CD1c-positive myeloid dendritic cell (primary cell): Measurements from ENCODE around the gene CDH16.
"Not testable (repeated sequence)": the region's sequence is repeated elsewhere in the genome, so short reads cannot be mapped to it uniquely, and the experiment has no call there.

Experiments used
- DNase-seq: peaks from one replicate; pipeline ENCODE4 v3.0.0-alpha.2; 2016; ENCODE audit errors: extremely low spot score

The CDH16 gene

DNA sequence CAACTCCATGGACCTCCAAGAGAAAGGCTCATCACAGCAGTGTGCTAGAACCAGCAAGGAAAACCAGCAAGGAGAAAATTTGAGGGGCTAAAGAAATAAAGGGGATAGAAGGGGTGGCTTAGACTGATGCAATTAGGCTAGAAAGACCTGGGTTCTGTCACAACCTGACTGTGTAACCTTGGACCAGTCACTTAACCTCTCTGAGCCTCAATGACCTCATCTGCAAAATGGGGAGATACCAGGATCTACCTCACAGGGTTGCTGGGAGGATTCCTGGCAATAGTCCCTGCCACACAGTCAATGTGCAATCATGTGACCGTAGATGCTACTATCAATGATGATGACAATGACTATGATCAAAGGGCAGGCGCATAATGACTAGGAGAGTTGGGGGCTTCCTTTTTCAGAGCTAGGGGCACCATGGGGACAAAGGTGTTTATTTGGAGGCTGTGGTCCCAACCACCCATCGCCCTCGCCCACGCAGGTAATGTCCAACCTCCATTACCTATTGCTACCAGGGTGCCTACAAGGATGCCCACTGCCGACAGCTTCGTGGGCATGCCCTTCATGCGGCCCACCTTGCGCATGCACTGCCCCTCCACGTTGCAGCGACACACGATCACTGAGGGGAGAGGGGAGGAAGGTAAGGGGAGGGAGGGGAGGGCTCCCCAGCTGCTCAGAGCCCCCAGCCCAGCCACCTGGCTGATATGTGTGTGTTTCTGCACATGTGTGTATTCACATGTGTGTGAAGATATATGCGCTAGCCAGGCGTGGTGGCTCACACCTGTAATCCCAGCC lies 9.7 kb downstream of the CDH16 start:
- DNase-seq, result no peak

DNA sequence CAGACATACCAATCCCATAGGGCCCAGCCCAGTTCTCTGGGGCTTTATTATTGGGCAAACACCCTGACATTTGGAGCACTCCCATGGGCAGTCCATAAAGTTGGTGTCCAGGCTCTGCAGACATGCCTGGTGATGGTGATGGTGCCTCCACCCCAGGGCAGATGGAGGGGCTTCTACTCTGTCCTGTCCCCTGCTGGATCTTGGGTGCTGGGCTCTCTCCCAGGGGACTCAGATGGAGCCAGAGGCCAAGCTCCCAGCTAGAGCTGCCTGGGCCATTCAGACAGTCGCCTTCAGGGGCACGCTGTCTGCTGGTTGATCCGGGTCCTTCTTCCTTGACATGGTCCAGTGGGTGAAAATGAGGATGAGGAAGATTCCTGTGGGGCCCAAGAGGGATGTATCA lies 10.6 kb downstream of the CDH16 start:
- no peak for DNase-seq

DNA sequence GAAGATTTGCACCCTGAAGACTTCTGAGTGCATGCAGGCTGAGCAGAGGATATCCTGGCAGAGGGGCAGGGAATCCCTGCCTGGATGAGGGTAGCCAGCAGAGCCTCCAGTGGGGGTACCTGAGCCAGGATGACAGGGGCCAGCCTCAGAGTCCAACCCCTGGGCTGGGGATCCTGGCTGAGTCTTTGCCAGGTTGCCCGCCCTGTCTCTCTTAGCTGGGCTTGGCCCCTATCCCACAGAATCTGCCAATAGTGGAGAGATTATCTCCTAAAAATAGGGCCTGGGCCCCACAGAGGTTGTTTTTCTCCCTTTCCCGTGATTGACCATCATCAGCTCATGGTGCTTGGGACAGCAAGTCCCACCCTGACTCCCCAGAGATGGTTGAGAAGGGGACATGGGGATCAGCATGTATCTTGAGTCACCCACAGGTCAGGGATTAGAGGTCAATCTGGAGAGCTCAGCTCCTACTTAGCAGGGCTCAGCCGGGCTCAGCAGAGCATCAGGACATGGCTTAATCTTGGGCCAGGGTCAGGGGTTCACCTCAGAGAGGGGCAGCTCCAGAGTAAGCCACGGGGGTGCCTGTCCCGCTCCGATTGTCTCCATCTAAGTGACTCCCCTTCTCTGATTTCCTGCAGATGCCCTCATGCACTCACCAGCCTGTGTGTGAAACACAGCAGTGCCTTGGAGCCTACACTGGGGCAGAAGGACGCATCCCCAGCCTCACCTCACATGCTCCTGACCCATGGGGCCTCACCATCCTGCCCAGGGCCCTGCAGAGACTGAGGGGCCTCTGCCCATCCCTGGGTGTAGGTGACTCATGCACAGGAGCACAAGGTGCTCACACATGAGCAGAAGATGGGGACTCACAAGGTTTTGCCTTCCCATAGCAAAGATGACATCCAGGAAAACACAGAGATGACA lies 11.5 kb downstream of the CDH16 start:
- DNase-seq, result no peak

DNA sequence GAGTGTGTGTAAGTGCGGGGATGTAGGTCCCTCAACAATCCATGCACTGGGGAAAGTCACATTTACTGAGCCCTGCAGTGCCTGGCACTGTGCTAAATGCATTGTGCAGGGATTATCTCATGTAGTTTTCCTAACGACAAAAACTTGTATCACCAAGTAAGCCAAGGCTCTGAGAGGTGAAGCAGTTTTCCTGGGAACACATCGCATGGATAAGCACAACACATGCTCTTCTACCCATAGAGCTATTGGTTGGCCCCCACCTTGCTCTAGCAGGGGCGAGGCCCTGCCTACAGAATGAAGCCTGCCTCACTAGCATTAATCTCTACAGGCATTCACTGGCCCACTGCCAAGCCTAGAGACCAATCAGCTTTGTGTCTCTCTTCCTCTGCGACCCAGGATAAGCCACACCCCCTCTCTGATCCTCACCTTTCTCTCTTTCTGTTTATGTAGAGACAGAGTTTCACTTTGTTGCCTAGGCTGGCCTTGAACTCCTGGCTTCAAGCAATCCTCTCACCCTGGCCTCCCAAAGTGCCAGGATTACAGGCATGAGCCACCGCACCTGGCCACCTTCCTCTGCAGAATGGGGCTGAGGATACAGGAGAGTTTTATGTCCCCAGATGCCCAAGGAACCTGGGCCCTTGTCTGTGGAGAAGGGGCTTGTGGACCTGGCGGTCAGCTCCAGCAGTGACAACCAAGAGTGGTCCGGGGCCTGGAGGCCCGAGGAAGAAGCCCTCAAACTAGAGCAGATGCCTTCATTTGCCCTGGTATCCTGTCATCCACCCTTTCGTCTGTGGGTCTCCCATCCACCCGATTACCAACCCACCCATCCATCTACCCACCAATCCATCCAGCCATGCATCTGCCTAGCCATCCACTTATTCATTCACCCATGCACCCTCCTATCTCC lies 12.8 kb downstream of the CDH16 start:
- DNase-seq, result no peak

DNA sequence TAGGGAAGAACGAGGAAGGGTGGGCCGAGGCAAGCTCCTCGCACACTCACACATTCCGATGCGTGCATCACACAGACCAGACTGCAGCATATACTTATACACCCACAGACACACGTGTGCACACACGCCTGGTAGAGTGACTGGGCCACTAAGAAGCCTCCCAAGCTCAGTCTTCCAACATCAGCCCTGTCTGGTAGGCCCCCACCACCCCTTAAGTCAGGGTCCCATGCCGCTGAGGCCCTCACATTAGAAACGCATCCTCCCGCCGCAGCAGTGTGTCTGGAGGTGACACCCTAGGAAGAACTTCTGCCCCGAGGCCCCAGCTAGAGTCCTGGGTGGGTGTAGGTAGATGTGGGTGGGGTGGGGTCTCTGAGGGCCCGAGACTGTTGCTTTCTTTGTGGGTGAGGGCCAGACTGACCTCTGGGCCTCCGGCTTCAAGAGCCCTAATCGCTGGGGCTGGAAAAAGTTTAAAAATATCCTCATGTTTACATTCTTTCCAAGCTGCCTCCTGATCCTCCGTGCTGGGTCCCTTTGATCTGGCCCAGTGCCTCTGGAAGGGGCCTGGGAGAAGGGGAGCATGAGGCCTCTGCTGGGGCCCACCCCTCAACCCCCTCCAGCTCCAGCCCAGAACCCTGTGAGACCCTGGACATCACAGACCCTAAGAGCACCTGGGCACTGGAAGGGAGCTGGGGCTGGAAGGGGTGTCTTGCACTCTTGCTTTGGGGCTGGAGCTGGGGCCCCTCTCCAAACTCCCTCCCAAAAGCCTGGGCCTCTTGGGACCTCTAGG lies 13.6 kb downstream of the CDH16 start:
- no peak for DNase-seq

DNA sequence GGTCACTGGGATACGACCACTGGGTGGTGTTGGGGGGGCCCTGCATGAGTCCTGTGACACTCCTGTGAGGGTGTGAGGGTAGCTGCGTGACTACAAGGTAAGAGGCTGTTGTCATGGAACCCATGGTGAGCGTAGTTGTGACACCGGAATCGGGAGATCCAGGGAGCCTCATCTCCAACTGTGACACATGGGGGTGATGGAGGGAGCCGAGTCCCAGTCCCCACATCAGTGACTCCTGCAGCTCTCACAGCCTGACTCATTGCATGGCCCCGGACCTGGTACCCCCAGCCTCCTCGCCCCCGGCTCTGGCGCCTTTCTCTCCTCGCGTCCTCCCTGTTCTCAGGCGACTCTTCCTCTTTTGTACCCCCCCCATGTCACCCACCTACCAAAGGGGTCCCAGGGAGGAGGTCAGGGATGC lies 14.2 kb downstream of the CDH16 start:
- DNase-seq, result no peak

DNA sequence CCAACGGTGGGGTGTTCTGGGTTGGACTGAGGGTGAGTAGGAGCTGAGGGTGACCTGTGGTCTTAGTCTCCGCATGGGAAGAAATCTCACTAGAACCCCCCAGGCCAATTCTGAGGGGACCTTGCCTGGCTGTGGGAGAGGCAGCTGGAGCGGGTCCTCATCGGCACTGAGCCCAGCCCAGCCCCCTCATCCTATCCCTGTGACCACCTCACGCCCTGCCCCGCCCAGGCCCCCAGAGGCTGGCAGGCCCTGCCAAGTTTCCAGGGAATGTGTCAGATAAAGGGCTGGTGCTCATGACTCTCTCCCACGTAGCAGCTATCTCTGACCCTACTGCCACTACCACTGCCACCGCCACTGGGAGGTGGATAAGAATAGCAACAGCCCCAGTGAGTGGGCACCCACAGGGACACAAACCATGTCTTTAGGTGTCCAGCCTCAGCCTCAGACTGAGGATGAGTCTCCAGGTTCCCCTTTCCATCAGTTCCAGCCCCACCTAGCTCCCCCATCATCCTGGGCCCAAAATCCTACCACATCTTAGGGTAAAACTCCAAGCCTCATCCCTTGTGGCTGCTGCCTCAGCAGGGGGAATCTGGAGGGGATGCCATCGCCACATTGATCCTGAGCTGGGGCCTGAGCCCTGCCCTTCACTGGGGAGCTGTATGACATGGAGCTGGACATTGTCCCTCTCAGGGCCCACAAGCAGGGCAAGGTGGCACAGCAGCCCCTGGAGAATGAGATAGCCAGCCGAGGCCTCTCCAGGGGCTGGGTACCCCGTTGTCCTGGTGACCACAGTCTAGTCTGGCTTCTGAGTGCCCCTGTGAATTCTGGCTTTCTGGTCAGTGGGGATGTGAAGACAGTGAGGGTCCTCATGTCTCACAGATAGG lies 14.9 kb downstream of the CDH16 start:
- DNase-seq, result no peak

DNA sequence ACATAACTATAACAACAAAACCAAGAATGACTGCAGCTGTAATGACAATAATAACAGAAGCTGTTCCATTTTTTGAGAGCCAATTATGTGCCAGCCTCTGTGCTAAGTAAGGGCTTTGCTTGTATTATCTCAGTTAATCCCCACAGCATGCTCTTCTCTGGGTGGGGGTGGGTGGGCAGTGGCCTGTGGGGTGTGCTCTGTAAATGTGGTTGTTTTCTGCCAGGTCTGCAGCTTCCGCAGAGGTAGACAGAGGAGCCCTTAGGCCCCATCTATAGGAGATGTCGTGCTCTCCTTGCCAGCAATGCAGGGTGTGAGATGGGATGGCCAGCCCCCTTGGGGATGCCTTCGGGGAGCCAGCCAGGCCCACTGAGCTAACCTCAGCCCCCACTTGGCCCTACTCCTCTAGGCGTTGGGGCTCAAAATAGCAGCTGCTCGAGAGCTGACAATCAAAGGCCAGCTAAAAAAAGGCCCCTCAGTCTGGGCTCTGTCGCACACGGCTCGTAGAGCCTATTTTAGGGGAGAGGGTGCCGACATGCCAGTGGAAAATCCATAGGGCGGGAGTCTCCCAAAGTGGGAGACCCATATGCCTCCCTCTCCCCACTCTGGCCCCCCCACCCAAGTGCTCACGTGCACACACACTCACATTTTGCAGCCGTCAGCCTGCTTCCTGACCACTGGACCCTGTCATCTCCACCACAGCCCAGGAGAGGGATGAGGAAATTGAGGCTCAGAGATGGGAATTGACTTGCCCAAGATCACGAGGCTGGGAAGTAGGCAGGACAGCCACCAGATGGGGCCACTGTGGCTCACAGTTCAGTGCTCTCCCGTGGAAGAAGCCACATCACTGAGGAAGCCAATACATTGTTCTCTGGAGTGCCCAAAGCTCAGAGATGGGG lies 15.8 kb downstream of the CDH16 start:
- DNase-seq, result no peak

DNA sequence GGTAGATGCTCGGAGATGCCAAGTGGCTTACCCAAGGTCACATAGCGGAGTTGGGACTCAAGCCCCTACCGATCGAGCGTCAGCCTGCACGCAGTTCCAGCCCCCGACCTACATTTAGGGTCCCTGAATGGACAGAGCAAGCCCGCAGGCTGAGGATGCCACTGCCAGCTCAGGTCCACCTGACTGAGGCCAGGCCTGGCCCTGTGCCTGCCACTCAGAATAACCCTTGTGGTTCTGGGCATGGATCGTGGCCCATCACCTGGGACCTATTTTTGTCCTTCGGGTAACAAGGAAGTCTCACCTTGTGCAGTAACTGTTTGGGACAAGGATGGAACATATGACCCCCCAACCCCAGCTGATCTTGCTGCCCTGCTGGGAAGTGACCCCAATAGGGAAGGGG lies 17.1 kb downstream of the CDH16 start:
- no peak for DNase-seq

DNA sequence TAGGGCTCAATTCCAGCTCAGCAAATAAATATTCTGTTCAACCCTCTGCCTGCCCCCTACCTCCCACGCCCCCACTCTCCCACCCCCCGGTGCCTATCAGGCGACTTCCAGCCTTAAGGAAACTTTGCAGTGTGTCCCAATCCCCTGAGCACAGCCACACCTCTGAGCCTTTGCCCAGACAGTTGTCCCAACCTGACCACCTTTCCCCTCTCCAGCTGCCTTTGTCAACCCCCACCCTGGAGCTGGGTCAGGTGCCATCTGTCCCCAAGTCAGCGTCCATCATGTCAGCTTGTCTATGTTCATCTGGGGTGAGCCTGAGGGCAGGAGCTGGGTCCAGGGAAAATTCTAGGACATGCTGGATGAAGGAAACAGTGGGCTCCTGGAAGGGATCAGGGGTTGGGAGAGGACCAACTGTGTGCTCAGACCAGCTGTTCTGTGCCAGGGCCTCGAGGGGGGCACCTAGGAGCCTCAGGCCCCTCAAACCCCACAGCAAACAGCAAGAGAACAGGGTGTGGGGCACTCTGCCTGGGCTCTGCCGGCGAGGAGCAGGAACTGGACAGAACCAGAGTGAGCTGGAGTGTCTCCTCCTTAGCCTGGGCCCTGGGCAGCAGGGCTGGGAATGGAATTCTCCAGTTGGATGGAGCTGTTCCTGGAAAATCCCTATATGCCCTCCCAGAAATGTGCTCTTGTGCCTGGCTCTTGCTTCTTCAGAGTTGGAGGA lies 17.8 kb downstream of the CDH16 start:
- DNase-seq, result no peak

DNA sequence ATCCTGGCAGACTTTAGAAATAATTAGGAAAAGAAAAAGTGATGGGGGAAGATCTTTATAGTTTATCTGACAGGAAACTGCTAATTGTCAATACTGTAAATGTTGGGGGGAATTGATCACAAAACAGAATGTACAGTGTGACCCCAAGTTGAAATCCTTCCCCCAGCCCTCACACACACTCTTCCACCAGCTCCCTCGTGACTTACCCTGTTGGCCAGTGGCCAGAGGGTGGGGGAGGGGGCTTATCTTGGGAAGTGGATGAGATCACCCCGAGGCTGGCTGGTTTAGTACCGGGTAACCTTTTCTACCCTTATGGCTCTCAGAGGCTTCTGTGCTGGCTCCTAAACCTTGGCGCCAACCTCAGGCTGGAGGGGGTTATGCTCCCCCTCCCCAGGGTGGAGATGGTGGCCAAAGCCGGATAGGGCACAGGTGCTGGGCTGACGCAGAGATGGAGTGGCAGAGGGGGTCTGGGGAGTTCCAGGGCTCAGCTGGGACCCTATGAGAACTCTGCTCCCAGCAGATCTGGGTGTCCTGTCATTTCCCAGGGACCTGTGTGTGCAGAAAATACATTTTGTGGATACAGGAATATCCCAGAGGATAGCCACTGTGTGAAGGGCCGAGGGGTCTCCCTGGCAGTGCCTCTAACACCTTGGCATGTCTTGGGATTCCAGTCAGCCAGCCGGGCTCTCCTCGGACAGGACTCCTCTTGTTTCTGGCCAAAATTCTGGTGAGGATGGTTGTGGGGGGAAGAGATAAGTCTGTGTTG lies 18.6 kb downstream of the CDH16 start:
- peak; percentile 24 for DNase-seq

DNA sequence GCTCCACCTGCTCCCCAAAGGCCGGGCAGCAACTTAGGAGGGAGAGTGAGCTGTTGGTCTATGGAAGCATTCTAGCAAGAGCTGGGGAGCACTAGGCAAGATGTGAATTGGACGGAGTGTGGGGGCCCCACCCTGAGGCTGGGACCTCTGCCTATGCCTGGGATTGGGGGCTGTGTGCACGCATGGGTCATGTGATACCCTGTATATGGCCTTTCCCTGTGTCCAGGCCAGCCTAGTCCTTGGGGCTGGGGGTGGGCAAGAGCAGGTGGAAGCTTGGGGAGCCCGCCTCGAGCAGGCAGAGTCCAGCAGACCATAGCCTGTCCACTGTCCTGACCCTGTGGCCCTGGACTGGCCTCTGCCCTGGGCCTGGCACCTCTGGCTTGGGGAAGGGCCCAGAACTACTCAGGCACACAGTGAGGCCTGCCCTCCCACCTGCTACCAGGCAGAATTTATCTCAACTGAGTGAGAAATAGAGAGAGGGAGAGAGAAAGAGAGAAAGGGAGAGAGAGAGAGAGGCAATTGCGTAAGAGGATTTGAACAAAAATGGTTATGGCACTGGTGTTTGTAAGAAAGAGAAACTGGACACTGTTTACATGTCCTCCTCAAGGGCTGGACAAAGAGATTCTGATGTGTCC lies 19.3 kb downstream of the CDH16 start:
- DNase-seq, result no peak

DNA sequence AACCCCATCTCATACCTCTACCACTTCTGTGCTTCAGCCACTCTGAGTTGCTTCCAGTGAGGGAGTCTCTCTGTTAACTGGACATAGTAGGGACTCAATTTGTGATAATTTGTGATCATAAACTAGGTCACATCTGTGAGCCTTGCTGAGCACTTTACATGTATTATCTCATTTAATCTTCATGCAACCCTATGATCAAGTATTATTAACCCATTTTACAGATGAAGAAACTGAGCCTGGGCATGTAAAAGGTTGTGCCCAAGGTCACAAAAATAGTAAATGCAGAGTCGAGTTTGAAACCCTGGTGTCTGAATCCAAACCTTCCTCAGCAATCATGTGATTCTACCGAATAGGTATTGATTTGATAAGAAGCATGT lies 19.8 kb downstream of the CDH16 start:
- no peak for DNase-seq

DNA sequence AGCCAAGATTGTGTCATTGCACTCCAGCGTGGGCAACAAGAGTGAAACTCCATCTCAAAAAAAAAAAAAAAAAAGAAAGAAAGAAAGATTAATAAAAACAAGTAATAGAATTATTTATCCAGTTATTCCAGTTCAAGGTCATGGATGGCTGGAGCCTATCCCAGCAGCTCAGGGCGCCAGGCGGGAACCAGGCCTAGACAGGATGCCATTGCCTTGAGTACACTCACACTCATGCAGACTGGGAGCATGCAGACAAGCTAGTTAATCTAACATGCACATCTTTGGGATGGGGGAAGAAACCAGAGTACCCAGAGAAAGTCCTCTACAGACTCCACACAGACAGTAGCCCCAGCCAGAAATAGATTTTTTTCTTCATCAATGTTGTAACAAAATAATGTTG lies 20.5 kb downstream of the CDH16 start:
- DNase-seq, result no peak

DNA sequence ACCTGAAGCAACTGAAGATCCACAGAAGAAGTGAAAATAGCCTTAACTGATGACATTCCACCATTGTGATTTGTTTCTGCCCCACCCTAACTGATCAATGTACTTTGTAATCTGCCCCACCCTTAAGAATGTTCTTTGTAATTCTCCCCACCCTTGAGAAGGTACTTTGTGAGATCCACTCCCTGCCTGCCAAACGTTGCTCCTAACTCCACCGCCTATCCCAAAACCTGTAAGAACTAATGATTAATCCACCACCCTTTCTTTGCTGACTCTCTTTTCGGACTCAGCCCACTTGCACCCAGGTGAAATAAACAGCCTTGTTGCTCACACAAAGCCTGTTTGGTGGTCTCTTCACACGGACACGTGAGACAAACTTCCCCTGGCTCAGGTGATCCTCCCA lies 22.0 kb downstream of the CDH16 start:
- DNase-seq, result not testable (repeated sequence)

DNA sequence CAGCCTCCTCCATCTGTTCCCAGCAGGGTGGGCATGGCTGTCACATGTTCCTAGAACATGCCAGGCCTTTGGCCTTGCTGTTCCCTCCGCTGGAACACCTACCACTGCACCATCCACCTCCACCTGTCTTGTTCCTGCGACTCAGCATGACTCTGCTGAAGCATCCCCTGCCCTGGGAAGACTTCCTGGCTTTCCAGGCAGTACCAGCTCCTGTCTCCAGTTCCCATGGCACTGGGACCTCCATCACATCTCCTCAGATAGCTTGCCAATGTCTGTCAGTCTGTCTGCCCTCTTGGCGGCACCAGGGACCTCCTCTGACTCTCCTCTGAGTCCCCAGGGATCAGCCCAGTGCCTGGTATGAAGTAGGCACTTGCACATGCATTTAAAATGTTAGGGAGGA lies 22.7 kb downstream of the CDH16 start:
- no peak for DNase-seq

DNA sequence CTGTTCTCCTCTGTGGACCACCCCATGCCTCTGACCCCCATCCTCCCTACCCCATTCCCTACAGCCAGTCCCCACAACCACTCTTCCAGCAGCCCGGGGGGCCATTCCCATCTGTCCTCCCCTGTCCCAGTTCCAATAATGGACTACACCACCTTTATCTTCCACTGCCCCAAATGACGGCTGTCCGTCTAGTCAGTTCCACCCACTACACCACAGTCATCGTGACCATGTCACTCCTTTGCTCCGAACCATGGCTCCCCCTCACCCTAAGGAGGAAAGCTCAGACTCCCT lies 23.1 kb downstream of the CDH16 start:
- DNase-seq, result no peak
